Urinary bladder (tissue), 4 donors: Measurements from ENCODE around the gene KSR2. TPM values are rescaled to one million over a fixed set of nuclear protein-coding genes. Genes with fewer than 3 reads are reported as not detected.

Experiments used
- DNase-seq: peaks from one replicate; pipeline ENCODE4 v3.0.0-alpha.2; 2015; ENCODE audit errors: extremely low spot score
- H3K27ac ChIP-seq: one replicate; pipeline ENCODE4 v1.5.1; 2013; ENCODE audit warnings: low read depth, mild to moderate bottlenecking, moderate library complexity
- H3K36me3 ChIP-seq: one replicate; pipeline ENCODE4 v1.6.1; 2013; ENCODE audit warnings: mild to moderate bottlenecking, moderate library complexity; ENCODE audit not compliant: insufficient read depth
- H3K4me1 ChIP-seq: one replicate; pipeline ENCODE4 v1.6.1; 2013; ENCODE audit warnings: mild to moderate bottlenecking, moderate library complexity; ENCODE audit not compliant: insufficient read depth
- H3K4me3 ChIP-seq: one replicate; pipeline ENCODE4 v1.5.1; 2013; ENCODE audit warnings: low read depth, low read length
- WGBS: extraction: QIAGEN DNeasy Blood & Tissue Kit; methylation state at CpG from one replicate; pipeline ENCODE4 v1.1.7; 2013; 5-methylcytosine and 5-hydroxymethylcytosine counted together
- polyA plus RNA-seq: library from polyadenylated mRNA; stranded (reverse); fragments of 200-250 nt; gene quantifications from one replicate; pipeline ENCODE4 v1.2.3, GENCODE V29; 2013
- total RNA-seq: library from RNA; depleted of rRNA; stranded (reverse); fragments of >200 nt; gene quantifications from one replicate; pipeline ENCODE4 v1.2.3, GENCODE V29; 2014
- donor health status: healthy with polysubstance abuse.
- donor health status: healthy.

KSR2 gene
- total and polyA plus RNA-seq, 2 donors, result 0.05 to 0.32 TPM

- Histone ChIP-seq H3K4me1 (no peaks in the 10 kb centered on the region), H3K4me3 (no peak overlapping the region), H3K27ac (no peak overlapping the region), H3K36me3 (no peaks in the 10 kb centered on the region)
- no peak for DNase-seq
- WGBS, result 73% methylated on average over 4 of the region's 4 CpGs
These were observed 18.1 kb upstream of the KSR2 start for GRCh38 chr12:117986705-117987469.

- no peaks in the 10 kb centered on the region for H3K4me1 ChIP-seq
- no peak overlapping the region for H3K4me3 ChIP-seq
- H3K36me3 ChIP-seq, result no peaks in the 10 kb centered on the region
- DNase-seq, result no peak
- no peak overlapping the region for H3K27ac ChIP-seq
- WGBS, result 78% methylated on average over 2 of the region's 2 CpGs
These were observed 16.4 kb upstream of the KSR2 start for GRCh38 chr12:117985182-117985581.

- Histone ChIP-seq H3K27ac (no peak overlapping the region), H3K4me3 (no peak overlapping the region), H3K4me1 (no peaks in the 10 kb centered on the region), H3K36me3 (no peaks in the 10 kb centered on the region)
- DNase-seq, result no peak
- WGBS, result 77% methylated on average over 5 of the region's 5 CpGs
These were observed 12.5 kb upstream of the KSR2 start for GRCh38 chr12:117981267-117981666.

- Histone ChIP-seq H3K4me3 (no peak overlapping the region), H3K4me1 (no peaks in the 10 kb centered on the region), H3K36me3 (no peaks in the 10 kb centered on the region), H3K27ac (no peak overlapping the region)
- DNase-seq, result no peak
- WGBS, result 87% methylated on average over 4 of the region's 4 CpGs
These were observed 11.8 kb upstream of the KSR2 start for GRCh38 chr12:117980616-117981015.

GRCh38 chr12:117977373-117977772, 8.6 kb upstream of the KSR2 start:
- H3K4me3 ChIP-seq, result no peak overlapping the region
- no peaks in the 10 kb centered on the region for H3K36me3 ChIP-seq
- no peaks in the 10 kb centered on the region for H3K4me1 ChIP-seq
- H3K27ac ChIP-seq, result no peak overlapping the region
- WGBS, result 98% methylated on average over 1 of the region's 1 CpG
- DNase-seq, result no peak

GRCh38 chr12:117975006-117975405, 6.2 kb upstream of the KSR2 start:
- Histone ChIP-seq H3K4me3 (no peak overlapping the region), H3K36me3 (no peaks in the 10 kb centered on the region), H3K4me1 (no peaks in the 10 kb centered on the region), H3K27ac (no peak overlapping the region)
- WGBS, result 84% methylated on average over 3 of the region's 3 CpGs
- no peak for DNase-seq

- H3K4me1 ChIP-seq, result no peaks in the 10 kb centered on the region
- WGBS, result 71% methylated on average over 2 of the region's 2 CpGs
- no peak overlapping the region for H3K27ac ChIP-seq
- no peaks in the 10 kb centered on the region for H3K36me3 ChIP-seq
- DNase-seq, result no peak
- no peak overlapping the region for H3K4me3 ChIP-seq
These were observed 3.5 kb upstream of the KSR2 start for GRCh38 chr12:117972301-117972700.

- DNase-seq, result no peak
- no peak overlapping the region for H3K27ac ChIP-seq
- H3K4me3 ChIP-seq, result no peak overlapping the region
- 88% methylated on average over 4 of the region's 4 CpGs for WGBS
- no peaks in the 10 kb centered on the region for H3K4me1 ChIP-seq
- H3K36me3 ChIP-seq, result no peaks in the 10 kb centered on the region
These were observed 1.5 kb upstream of the KSR2 start for GRCh38 chr12:117970334-117970733.

- Histone ChIP-seq H3K4me1 (no peaks in the 10 kb centered on the region), H3K4me3 (peak overlapping the region; percentile 39), H3K36me3 (no peaks in the 10 kb centered on the region), H3K27ac (no peak overlapping the region)
- no peak for DNase-seq
- WGBS, result 2% methylated on average over 10 of the region's 10 CpGs
These were observed 520 bp downstream of the KSR2 start for GRCh38 chr12:117968151-117968789.

- Histone ChIP-seq H3K4me1 (no peaks in the 10 kb centered on the region), H3K36me3 (no peaks in the 10 kb centered on the region), H3K27ac (no peak overlapping the region), H3K4me3 (no peak overlapping the region)
- 11% methylated on average over 12 of the region's 12 CpGs for WGBS
- no peak for DNase-seq
These were observed 1.3 kb downstream of the KSR2 start for GRCh38 chr12:117967512-117967911.

- H3K36me3 ChIP-seq, result no peaks in the 10 kb centered on the region
- no peak overlapping the region for H3K4me3 ChIP-seq
- WGBS, result 38% methylated on average over 4 of the region's 4 CpGs
- H3K27ac ChIP-seq, result no peak overlapping the region
- H3K4me1 ChIP-seq, result no peaks in the 10 kb centered on the region
- DNase-seq, result no peak
These were observed 1.7 kb downstream of the KSR2 start for GRCh38 chr12:117967043-117967442.

GRCh38 chr12:117966511-117966910, 2.3 kb downstream of the KSR2 start:
- no peak for DNase-seq
- H3K36me3 ChIP-seq, result no peaks in the 10 kb centered on the region
- no peaks in the 10 kb centered on the region for H3K4me1 ChIP-seq
- WGBS, result 48% methylated on average over 9 of the region's 9 CpGs
- H3K27ac ChIP-seq, result no peak overlapping the region
- H3K4me3 ChIP-seq, result no peak overlapping the region

GRCh38 chr12:117963836-117964235, 5.0 kb downstream of the KSR2 start:
- 88% methylated on average over 7 of the region's 7 CpGs for WGBS
- Histone ChIP-seq H3K4me1 (no peaks in the 10 kb centered on the region), H3K4me3 (no peak overlapping the region), H3K27ac (no peak overlapping the region), H3K36me3 (no peaks in the 10 kb centered on the region)
- DNase-seq, result no peak

GRCh38 chr12:117936722-117937484, 31.9 kb downstream of the KSR2 start:
- DNase-seq, result no peak
- WGBS, result 70% methylated on average over 6 of the region's 6 CpGs
- no peaks in the 10 kb centered on the region for H3K36me3 ChIP-seq

More at GRCh38 chr12:117936722-117937484, 31.9 kb downstream of the KSR2 start:
- no peak overlapping the region for H3K4me3 ChIP-seq
- no peak overlapping the region for H3K27ac ChIP-seq
- H3K4me1 ChIP-seq, result no peaks in the 10 kb centered on the region
